Breast epithelium (tissue), 3 donors: ENCODE results near the gene GNAO1.

Experiments used
- POLR2A ChIP-seq: fragments of 450-650 bp; IDR thresholded peaks from one replicate; pipeline ENCODE4 v1.6.1; 2016; ENCODE audit warnings: antibody characterized with exemption, mild to moderate bottlenecking, moderate library complexity
- POLR2AphosphoS5 ChIP-seq, 3 donors: sonication (generic); formaldehyde crosslinking; IDR thresholded peaks; one replicate each; pipeline ENCODE4 v1.6.1; 2017; ENCODE audit warnings: antibody characterized with exemption in 3 of 3
- TF ChIP-seq, protein P1 (sequence below), 3 donors: fragments of 450-650 bp; IDR thresholded peaks; one replicate each; pipeline ENCODE4 v1.5.1; 2016 to 2017; ENCODE audit warnings: antibody characterized with exemption in 3 of 3, mild to moderate bottlenecking in 3 of 3, moderate library complexity in 3 of 3

DNA sequence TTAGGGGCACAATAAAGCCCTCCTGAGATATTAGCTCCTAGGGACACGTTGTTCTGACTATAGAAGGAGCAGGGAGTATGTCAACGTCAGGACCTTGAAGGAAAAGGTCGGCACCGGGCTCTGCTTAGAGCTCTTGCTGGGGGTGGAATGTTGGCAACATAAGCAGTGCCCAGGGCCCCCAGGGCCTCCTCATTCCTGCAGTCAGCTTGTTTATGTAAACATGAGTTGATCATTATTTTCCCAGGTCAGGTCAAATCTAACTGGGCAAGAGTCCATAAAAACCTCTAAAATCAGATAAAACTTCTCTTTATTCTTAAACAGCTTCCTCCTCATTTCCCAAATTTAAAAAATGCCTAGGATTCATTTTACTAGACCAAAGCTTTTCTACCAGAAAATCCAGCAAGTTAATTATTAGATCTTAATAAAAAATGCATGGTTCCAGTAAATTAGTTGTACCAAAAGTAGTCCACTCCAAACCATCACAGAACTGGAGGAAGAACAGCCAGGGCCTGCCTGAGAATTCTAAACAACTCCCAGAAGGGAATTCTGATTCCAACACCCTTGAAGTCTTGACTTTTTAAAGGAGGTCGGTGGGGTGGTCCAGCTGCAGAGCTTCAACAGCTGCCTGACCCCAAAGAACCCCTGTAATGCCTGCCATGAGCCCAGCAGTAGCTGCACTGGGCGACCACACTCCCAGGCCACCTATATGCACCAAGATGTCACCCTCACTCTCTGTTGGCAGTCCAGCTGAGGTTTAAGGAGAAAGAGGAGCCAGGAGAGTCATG is 179.8 kb downstream of the GNAO1 start:
- TF ChIP-seq, protein P1, sequence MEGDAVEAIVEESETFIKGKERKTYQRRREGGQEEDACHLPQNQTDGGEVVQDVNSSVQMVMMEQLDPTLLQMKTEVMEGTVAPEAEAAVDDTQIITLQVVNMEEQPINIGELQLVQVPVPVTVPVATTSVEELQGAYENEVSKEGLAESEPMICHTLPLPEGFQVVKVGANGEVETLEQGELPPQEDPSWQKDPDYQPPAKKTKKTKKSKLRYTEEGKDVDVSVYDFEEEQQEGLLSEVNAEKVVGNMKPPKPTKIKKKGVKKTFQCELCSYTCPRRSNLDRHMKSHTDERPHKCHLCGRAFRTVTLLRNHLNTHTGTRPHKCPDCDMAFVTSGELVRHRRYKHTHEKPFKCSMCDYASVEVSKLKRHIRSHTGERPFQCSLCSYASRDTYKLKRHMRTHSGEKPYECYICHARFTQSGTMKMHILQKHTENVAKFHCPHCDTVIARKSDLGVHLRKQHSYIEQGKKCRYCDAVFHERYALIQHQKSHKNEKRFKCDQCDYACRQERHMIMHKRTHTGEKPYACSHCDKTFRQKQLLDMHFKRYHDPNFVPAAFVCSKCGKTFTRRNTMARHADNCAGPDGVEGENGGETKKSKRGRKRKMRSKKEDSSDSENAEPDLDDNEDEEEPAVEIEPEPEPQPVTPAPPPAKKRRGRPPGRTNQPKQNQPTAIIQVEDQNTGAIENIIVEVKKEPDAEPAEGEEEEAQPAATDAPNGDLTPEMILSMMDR (IDR thresholded peaks at IDR 0.05): no peak
- TF ChIP-seq POLR2A (no peak), POLR2AphosphoS5 (IDR thresholded peaks at IDR 0.05) (no peak)
